Cardiac fibroblast (primary cell): ENCODE results near the gene CARD19.

Experiments
- DNase-seq, 2 donors: peaks; one replicate each; pipeline versions ENCODE4 v3.0.0 to v3.0.0-alpha.2; 2010; ENCODE audit warnings: low read depth in 2 of 2
- H3K4me3 ChIP-seq, 2 donors: replicated peaks in 1 of 2; 1 replicate in 1 of 2; 2 replicates in 1 of 2; pipeline ENCODE4 v1.5.1; 2011; ENCODE audit warnings: low read depth in 2 of 2, low read length in 2 of 2, mild to moderate bottlenecking in 2 of 2, moderate library complexity in 1 of 2
- CTCF ChIP-seq: IDR thresholded peaks from one replicate; pipeline ENCODE4 v1.5.1; 2011; ENCODE audit warnings: low read depth, mild to moderate bottlenecking, low read length, inconsistent platforms

Gene CARD19

GRCh38 chr9:93126151-93126781, 30.2 kb downstream of the CARD19 start:
- no peak for TF ChIP-seq CTCF
- no peak for DNase-seq
- no peak overlapping the region for H3K4me3 ChIP-seq

GRCh38 chr9:93126825-93127368, 30.9 kb downstream of the CARD19 start:
- H3K4me3 ChIP-seq: no peak overlapping the region
- no peak for TF ChIP-seq CTCF
- DNase-seq: peak in 1 of 2 donors; percentile 33

GRCh38 chr9:93127395-93127911, 31.4 kb downstream of the CARD19 start:
- TF ChIP-seq CTCF: no peak
- H3K4me3 ChIP-seq: no peak overlapping the region
- DNase-seq: peak in 1 of 2 donors; percentile 51

- H3K4me3 ChIP-seq: no peak overlapping the region
- TF ChIP-seq CTCF: no peak
- no peak for DNase-seq
Observed at GRCh38 chr9:93128011-93128714, 32.1 kb downstream of the CARD19 start.

GRCh38 chr9:93128715-93129224, 32.8 kb downstream of the CARD19 start:
- H3K4me3 ChIP-seq: no peak overlapping the region
- no peak for TF ChIP-seq CTCF
- DNase-seq: no peak

- DNase-seq: no peak
- no peak for TF ChIP-seq CTCF
Observed at GRCh38 chr9:93129286-93129685, 33.3 kb downstream of the CARD19 start.

More at GRCh38 chr9:93129286-93129685, 33.3 kb downstream of the CARD19 start:
- H3K4me3 ChIP-seq: no peak overlapping the region
